H54 (cell line): ENCODE measurements around the gene C19orf33.
"Not testable (repeated sequence)": the region's sequence is repeated elsewhere in the genome, so short reads cannot be mapped to it uniquely, and the experiment has no call there.

Source experiments
- DNase-seq: peaks from one replicate; pipeline ENCODE4 v3.0.0; 2011; ENCODE audit warnings: low spot score, mixed read lengths; ENCODE audit not compliant: insufficient read length
- FAIRE-seq: peaks from 3 replicates; lab custom pipeline; 2011; peaks lifted over from hg19 to GRCh38; lab: Jason Lieb, UNC
- POLR2A ChIP-seq: IDR thresholded peaks from 2 replicates; pipeline ENCODE4 v1.6.1; 2011; ENCODE audit warnings: low read depth, mild to moderate bottlenecking, low read length

Gene C19orf33

GRCh38 chr19:38324431-38324830 lies 20.4 kb downstream of the C19orf33 start:
- FAIRE-seq (no peak), DNase-seq (no peak)
- TF ChIP-seq POLR2A, result no peak

- no peak for FAIRE-seq
- no peak for DNase-seq
- no peak for TF ChIP-seq POLR2A
Measured at GRCh38 chr19:38326591-38326990, 22.5 kb downstream of the C19orf33 start.

GRCh38 chr19:38329651-38330050 lies 25.6 kb downstream of the C19orf33 start:
- no peak for FAIRE-seq
- DNase-seq, result no peak
- TF ChIP-seq POLR2A, result no peak

GRCh38 chr19:38331728-38332127 lies 27.7 kb downstream of the C19orf33 start:
- no peak for FAIRE-seq
- no peak for TF ChIP-seq POLR2A
- no peak for DNase-seq

- no peak for TF ChIP-seq POLR2A
- DNase-seq (no peak), FAIRE-seq (no peak)
Measured at GRCh38 chr19:38333245-38333644, 29.2 kb downstream of the C19orf33 start.

GRCh38 chr19:38335949-38336637 lies 32.0 kb downstream of the C19orf33 start:
- TF ChIP-seq POLR2A, result 0 out of 2 replicates have a peak, but pooled peaks have one; percentile 31
- FAIRE-seq, result peak; percentile 50
- DNase-seq, result peak; percentile 99

GRCh38 chr19:38336638-38337359 lies 32.7 kb downstream of the C19orf33 start:
- DNase-seq (peak; percentile 92), FAIRE-seq (peak; percentile 71)

GRCh38 chr19:38337360-38337653 lies 33.3 kb downstream of the C19orf33 start:
- FAIRE-seq, result no peak
- no peak for TF ChIP-seq POLR2A
- no peak for DNase-seq

More at GRCh38 chr19:38336638-38337359, 32.7 kb downstream of the C19orf33 start:
- TF ChIP-seq POLR2A, result no peak

GRCh38 chr19:38339011-38339410 lies 35.0 kb downstream of the C19orf33 start:
- not testable (repeated sequence) for FAIRE-seq, DNase-seq

- no peak for FAIRE-seq
- no peak for DNase-seq
- no peak for TF ChIP-seq POLR2A
Measured at GRCh38 chr19:38340927-38341326, 36.9 kb downstream of the C19orf33 start.

- TF ChIP-seq POLR2A, result no peak
- FAIRE-seq (no peak), DNase-seq (no peak)
Measured at GRCh38 chr19:38346837-38347236, 42.8 kb downstream of the C19orf33 start.

- DNase-seq (no peak), FAIRE-seq (no peak)
- no peak for TF ChIP-seq POLR2A
Measured at GRCh38 chr19:38350883-38351282, 46.8 kb downstream of the C19orf33 start.

GRCh38 chr19:38351865-38352395 lies 47.9 kb downstream of the C19orf33 start:
- TF ChIP-seq POLR2A, result no peak
- DNase-seq, result no peak
- FAIRE-seq, result no peak

GRCh38 chr19:38352611-38353010 lies 48.6 kb downstream of the C19orf33 start:
- no peak for TF ChIP-seq POLR2A

More at GRCh38 chr19:38352611-38353010, 48.6 kb downstream of the C19orf33 start:
- DNase-seq (no peak), FAIRE-seq (no peak)
